Psoas muscle (tissue), 8 donors: Measurements from ENCODE around the gene CMTM4. TPM values are rescaled to one million over a fixed set of nuclear protein-coding genes. Genes with fewer than 3 reads are reported as not detected.

Experiments used
- ATAC-seq, 4 donors: fragments of 200-7000 bp; cut with Tn5 transposase; one replicate each; pipeline ENCODE4 v1.9.1; 2020; ENCODE audit warnings: moderate library complexity in 3 of 4, mild to moderate bottlenecking in 2 of 4
- DNase-seq, 2 donors: peaks; one replicate each; pipeline ENCODE4 v3.0.0-alpha.2; 2020
- H3K27ac ChIP-seq: fragments of 200-600 bp; one replicate; pipeline ENCODE4 v1.8.0; 2022
- H3K27me3 ChIP-seq, 3 donors: fragments of 200-600 bp in 1 of 3; one replicate each; pipeline versions ENCODE4 v1.6.1 to v1.8.0; 2013 to 2022; ENCODE audit warnings: low read length in 2 of 3, mild to moderate bottlenecking in 2 of 3, moderate library complexity in 1 of 3; ENCODE audit not compliant: insufficient read depth in 3 of 3
- H3K36me3 ChIP-seq, 2 donors: fragments of 200-600 bp in 1 of 2; one replicate each; pipeline versions ENCODE4 v1.6.1 to v1.8.0; 2013 to 2022; ENCODE audit warnings: low read depth in 1 of 2, mild to moderate bottlenecking in 1 of 2, moderate library complexity in 1 of 2; ENCODE audit not compliant: insufficient read depth in 1 of 2
- H3K4me1 ChIP-seq: fragments of 200-600 bp; one replicate; pipeline ENCODE4 v1.8.0; 2022
- H3K4me3 ChIP-seq: fragments of 200-600 bp; one replicate; pipeline ENCODE4 v1.8.0; 2022; ENCODE audit warnings: mild to moderate bottlenecking
- H3K9me3 ChIP-seq: fragments of 200-600 bp; one replicate; pipeline ENCODE4 v1.8.0; 2022
- CTCF ChIP-seq: fragments of 200-600 bp; IDR thresholded peaks from one replicate; pipeline ENCODE4 v1.8.0; 2022; ENCODE audit warnings: antibody characterized with exemption
- WGBS, 3 donors: extraction: QIAGEN DNeasy Blood & Tissue Kit; methylation state at CpG; one replicate each; pipeline versions ENCODE4 v1.1.6 to v1.1.7; 2013; 5-methylcytosine and 5-hydroxymethylcytosine counted together
- intact Hi-C, 2 donors: fragments of 100-400 bp; cut with DNase I; formaldehyde crosslinking; loops; one replicate each; pipeline versions ENCODE4 v1.11.0 to v1.14.2; 2022
- polyA plus RNA-seq, 3 donors: library from polyadenylated mRNA; stranded (reverse); fragments of 200-250 nt; gene quantifications; one replicate each; pipeline ENCODE4 v1.2.3, GENCODE V29; 2013
- total RNA-seq, 4 donors: library from RNA; stranded (reverse); fragmentation: NEBNext Ultra II Directional in 2 of 4; extraction: Animal tissue kit (Norgen Biotek cat#: 25700) in 2 of 4; gene quantifications; one replicate each; pipeline versions ENCODE4 v1.2.1 to v1.2.4, GENCODE V29; 2021 to 2023
- donor health status: healthy with polysubstance abuse.
- donor health status: DM: no; HTN: no; CAD: no; lungs with moderate emphysema.
- donor health status: Bipolar disorder and iron deficiency.
- donor health status: healthy.
- donor health status: DM: yes; HTN: yes; CAD: no.
- donor health status: DM: no; HTN: no; CAD: no.
- donor health status: DM: no; HTN: no; CAD: no.
- donor health status: DM: yes; HTN: yes; CAD: no.

CMTM4 gene
- total and polyA plus RNA-seq, 7 donors: 2.3 to 10.3 (median 7.7) TPM

- DNase-seq (peak; percentile 90 to 92), ATAC-seq (peak; percentile 86 to 92 (median 90))
- Histone ChIP-seq H3K4me1 (no peaks in the 10 kb centered on the region), H3K4me3 (no peak overlapping the region), H3K36me3 (peaks cover 0 to 30% of the 10 kb centered on the region in 2 donors), H3K27me3 (peaks cover 0 to 10% (median 7%) of the 10 kb centered on the region in 3 donors), H3K27ac (no peak overlapping the region), H3K9me3 (no peaks in the 10 kb centered on the region)
- intact Hi-C loops: loop anchor here in 1 of 2 donors (2.0 to 10.0 kb wide), 3 partner anchors 124 to 260 kb away; no protein-coding TSS in a partner anchor
- WGBS, 3 donors: 32 to 39% (median 36%) methylated on average over 17 of the region's 17 CpGs
- TF ChIP-seq CTCF: peak; percentile 92
Observed at GRCh38 chr16:66608241-66609138, 88.1 kb downstream of the CMTM4 start.

GRCh38 chr16:66605979-66606751 lies 90.4 kb downstream of the CMTM4 start:
- no peaks in the 10 kb centered on the region for H3K4me1 ChIP-seq
- DNase-seq: no peak
- intact Hi-C loops: loop anchor here (2.0 to 10.0 kb wide), 4 partner anchors 121 to 265 kb away; no protein-coding TSS in a partner anchor

DNA sequence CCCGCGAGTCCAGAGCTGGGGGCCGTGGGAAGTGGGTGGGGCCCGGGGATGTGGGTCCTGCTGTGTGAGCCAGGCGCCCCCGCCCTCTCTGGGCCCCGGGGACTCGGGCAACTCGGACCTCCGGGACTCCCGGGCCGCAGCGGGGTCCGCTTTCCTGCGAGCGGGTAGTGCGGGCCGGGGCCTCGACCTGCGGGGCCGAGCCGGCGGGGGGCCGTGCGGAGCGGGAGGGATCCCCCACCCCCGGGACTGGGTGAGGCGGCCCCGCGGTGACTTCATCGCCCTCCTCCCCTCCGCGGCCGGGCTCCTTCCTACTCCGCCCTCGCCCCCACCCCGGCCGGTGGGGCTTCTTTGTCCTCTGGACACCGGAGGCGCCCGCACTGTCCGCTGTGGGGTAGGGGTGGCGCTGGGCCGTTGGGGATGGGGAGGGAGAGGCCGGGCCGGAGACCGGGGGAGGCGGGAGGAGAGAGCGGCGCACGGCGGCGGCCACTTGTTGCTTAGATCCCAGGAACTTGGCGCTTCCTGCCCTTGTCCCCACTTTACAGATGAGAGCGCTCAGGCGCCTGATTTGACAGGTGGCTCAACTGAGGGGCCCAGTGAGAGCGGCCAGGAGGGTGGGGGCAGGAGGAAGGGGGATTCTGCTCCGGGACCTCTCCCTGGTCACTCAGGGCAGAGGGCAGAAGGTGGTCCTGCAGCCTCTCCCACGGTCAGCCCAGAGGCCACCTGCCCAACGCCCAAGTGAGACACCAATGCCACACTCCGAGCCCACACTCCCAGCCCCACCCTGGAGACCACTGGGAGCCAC lies 91.2 kb downstream of the CMTM4 start:
- no peaks in the 10 kb centered on the region for H3K4me1 ChIP-seq
- peak overlapping the region; percentile 78 for H3K4me3 ChIP-seq
- intact Hi-C loops: loop anchor here in 1 of 2 donors (10.0 kb wide), 2 partner anchors 121 to 201 kb away; no protein-coding TSS in a partner anchor
- peaks cover 0 to 6% of the 10 kb centered on the region in 2 donors for H3K36me3 ChIP-seq
- peak; percentile 20 to 39 (median 25) for ATAC-seq
- no peaks in the 10 kb centered on the region for H3K9me3 ChIP-seq
- peak; percentile 76 to 82 for DNase-seq
- H3K27ac ChIP-seq: peak overlapping the region; percentile 74
- peaks cover 0 to 22% (median 7%) of the 10 kb centered on the region in 3 donors for H3K27me3 ChIP-seq
- 11 to 20% (median 20%) methylated on average over 36 to 61 of the region's 61 CpGs for WGBS, 3 donors
- TF ChIP-seq CTCF: no peak

More at GRCh38 chr16:66605979-66606751, 90.4 kb downstream of the CMTM4 start:
- peaks cover 0 to 22% (median 7%) of the 10 kb centered on the region in 3 donors for H3K27me3 ChIP-seq
- peak overlapping the region; percentile 78 for H3K4me3 ChIP-seq
- H3K36me3 ChIP-seq: peaks cover 0 to 10% of the 10 kb centered on the region in 2 donors
- H3K27ac ChIP-seq: no peak overlapping the region
- TF ChIP-seq CTCF: no peak
- no peak for ATAC-seq
- H3K9me3 ChIP-seq: no peaks in the 10 kb centered on the region
- WGBS, 3 donors: 61 to 77% (median 64%) methylated on average over 9 to 10 of the region's 10 CpGs
